H9 (cell line): ENCODE results near the gene TUBGCP6. TPM values are rescaled to one million over a fixed set of nuclear protein-coding genes. Genes with fewer than 3 reads are reported as not detected.

Experiments
- DNase-seq: peaks from one replicate; pipeline ENCODE4 v3.0.0-alpha.2; 2017
- H2AFZ ChIP-seq: one replicate; pipeline ENCODE4 v1.6.1; 2013; ENCODE audit warnings: mild to moderate bottlenecking, low read length, control low read depth, moderate library complexity
- H2AK5ac ChIP-seq: 2 replicates; pipeline ENCODE4 v1.6.1; 2013; ENCODE audit warnings: low read length, control low read depth, mixed read lengths; ENCODE audit not compliant: insufficient read length
- H2BK120ac ChIP-seq: one replicate; pipeline ENCODE4 v1.6.1; 2013; ENCODE audit warnings: low read depth, mild to moderate bottlenecking, low read length, control low read depth, inconsistent platforms; ENCODE audit not compliant: poor library complexity, severe bottlenecking
- H2BK12ac ChIP-seq: 2 replicates; pipeline ENCODE4 v1.6.1; 2013; ENCODE audit warnings: low read length, control low read depth, mixed read lengths, low read depth; ENCODE audit not compliant: insufficient read length
- H2BK15ac ChIP-seq: 2 replicates; pipeline ENCODE4 v1.6.1; 2013; ENCODE audit warnings: low read depth, low read length, control low read depth
- H2BK20ac ChIP-seq: one replicate; pipeline ENCODE4 v1.6.1; 2013; ENCODE audit warnings: low read depth, mild to moderate bottlenecking, low read length, control low read depth, inconsistent platforms; ENCODE audit not compliant: poor library complexity, severe bottlenecking
- H2BK5ac ChIP-seq: 2 replicates; pipeline ENCODE4 v1.6.1; 2013; ENCODE audit warnings: low read length, control low read depth, mixed read lengths; ENCODE audit not compliant: insufficient read length
- H3K14ac ChIP-seq: 2 replicates; pipeline ENCODE4 v1.6.1; 2013; ENCODE audit warnings: low read length, control low read depth; ENCODE audit not compliant: insufficient read depth
- H3K18ac ChIP-seq: 2 replicates; pipeline ENCODE4 v1.6.1; 2013; ENCODE audit warnings: low read depth, mild to moderate bottlenecking, mixed read lengths, low read length, control low read depth; ENCODE audit not compliant: insufficient read length
- H3K23ac ChIP-seq: 2 replicates; pipeline ENCODE4 v1.6.1; 2013; ENCODE audit warnings: low read length, control low read depth, mixed read lengths, low read depth; ENCODE audit not compliant: insufficient read length
- H3K23me2 ChIP-seq: 2 replicates; pipeline ENCODE4 v1.6.1; 2013; ENCODE audit warnings: low read depth, mild to moderate bottlenecking, mixed read lengths, low read length, control low read depth; ENCODE audit not compliant: insufficient read length, poor library complexity, severe bottlenecking
- H3K27ac ChIP-seq: 2 replicates; pipeline ENCODE4 v1.5.1; 2013; ENCODE audit warnings: low read length, control low read depth, mixed read lengths, low read depth; ENCODE audit not compliant: insufficient read length
- H3K27me3 ChIP-seq: 2 replicates; pipeline ENCODE4 v1.6.1; 2013; ENCODE audit warnings: low read length, control low read depth, inconsistent platforms; ENCODE audit not compliant: insufficient read depth
- H3K4ac ChIP-seq: 2 replicates; pipeline ENCODE4 v1.6.1; 2013; ENCODE audit warnings: low read depth, mild to moderate bottlenecking, control low read depth, inconsistent platforms, low read length, moderate library complexity
- H3K4me1 ChIP-seq: 2 replicates; pipeline ENCODE4 v1.6.1; 2013; ENCODE audit warnings: low read length, control low read depth, inconsistent platforms; ENCODE audit not compliant: insufficient read depth
- H3K4me2 ChIP-seq: 2 replicates; pipeline ENCODE4 v1.6.1; 2013; ENCODE audit warnings: low read length, control low read depth, mixed read lengths; ENCODE audit not compliant: insufficient read length, insufficient read depth
- H3K56ac ChIP-seq: 2 replicates; pipeline ENCODE4 v1.6.1; 2013; ENCODE audit warnings: low read depth, mild to moderate bottlenecking, mixed read lengths, low read length, control low read depth; ENCODE audit not compliant: insufficient read length
- H3K79me1 ChIP-seq: 2 replicates; pipeline ENCODE4 v1.6.1; 2013; ENCODE audit warnings: low read depth, mild to moderate bottlenecking, moderate library complexity, low read length, control low read depth, inconsistent platforms; ENCODE audit not compliant: insufficient read depth, poor library complexity, severe bottlenecking
- H3K79me2 ChIP-seq: 2 replicates; pipeline ENCODE4 v1.6.1; 2013; ENCODE audit warnings: low read length, control low read depth, inconsistent platforms; ENCODE audit not compliant: insufficient read depth
- H3K9ac ChIP-seq: 2 replicates; pipeline ENCODE4 v1.6.1; 2013; ENCODE audit warnings: low read length, control low read depth, mixed read lengths; ENCODE audit not compliant: insufficient read length; ENCODE audit errors: extremely low read depth
- H3K9me3 ChIP-seq: one replicate; pipeline ENCODE4 v1.6.1; 2013; ENCODE audit warnings: low read depth, low read length, inconsistent platforms; ENCODE audit not compliant: control insufficient read depth
- H3T11ph ChIP-seq: one replicate; pipeline ENCODE4 v1.6.1; 2013; ENCODE audit warnings: mild to moderate bottlenecking, low read length, control low read depth, inconsistent platforms
- H4K20me1 ChIP-seq: one replicate; pipeline ENCODE4 v1.6.1; 2013; ENCODE audit not compliant: control insufficient read depth, insufficient read length, insufficient read depth
- H4K5ac ChIP-seq: 2 replicates; pipeline ENCODE4 v1.6.1; 2013; ENCODE audit warnings: low read depth, mild to moderate bottlenecking, mixed read lengths, low read length, control low read depth; ENCODE audit not compliant: insufficient read length
- H4K8ac ChIP-seq: replicated peaks from 2 replicates; pipeline ENCODE4 v1.6.1; 2013; ENCODE audit warnings: low read length, control low read depth, mixed read lengths, low read depth; ENCODE audit not compliant: insufficient read length
- H4K91ac ChIP-seq: 2 replicates; pipeline ENCODE4 v1.6.1; 2013; ENCODE audit warnings: low read depth, mild to moderate bottlenecking, moderate library complexity, mixed read lengths, low read length, control low read depth; ENCODE audit not compliant: insufficient read length
- H3K27ac Mint-ChIP-seq, 3 experiments: 2 replicates in 2 of 3; 3 replicates in 1 of 3; pipeline ENCODE4 v1.8.0; 2020 to 2021; ENCODE audit warnings: mixed read lengths in 3 of 3, mild to moderate bottlenecking in 1 of 3, moderate library complexity in 1 of 3
- H3K27me3 Mint-ChIP-seq: 2 replicates; pipeline ENCODE4 v1.8.0; 2021; ENCODE audit warnings: low read depth, mild to moderate bottlenecking, moderate library complexity, mixed read lengths
- H3K36me3 Mint-ChIP-seq, 3 experiments: 2 replicates in 2 of 3; 3 replicates in 1 of 3; pipeline ENCODE4 v1.8.0; 2020 to 2021; ENCODE audit warnings: low read depth in 3 of 3, mixed read lengths in 3 of 3; ENCODE audit not compliant: insufficient read depth in 1 of 3
- H3K4me1 Mint-ChIP-seq, 2 experiments: 2 replicates each; pipeline ENCODE4 v1.8.0; 2020; ENCODE audit warnings: mixed read lengths in 2 of 2
- H3K4me3 Mint-ChIP-seq, 2 experiments: 2 replicates in 1 of 2; 3 replicates in 1 of 2; pipeline ENCODE4 v1.8.0; 2020 to 2021; ENCODE audit warnings: mild to moderate bottlenecking in 2 of 2, mixed read lengths in 2 of 2, moderate library complexity in 1 of 2
- H3K9me3 Mint-ChIP-seq, 2 experiments: 2 replicates in 1 of 2; 3 replicates in 1 of 2; pipeline ENCODE4 v1.8.0; 2020; ENCODE audit warnings: mild to moderate bottlenecking in 2 of 2, mixed read lengths in 2 of 2, moderate library complexity in 1 of 2
- CTCF ChIP-seq: fragments of 200-600 bp; sonication (generic); conservative IDR thresholded peaks from 3 replicates; pipeline ENCODE4 v1.8.0; 2021; ENCODE audit warnings: antibody characterized with exemption, mild to moderate bottlenecking
- WGBS: extraction: QIAGEN DNeasy Blood & Tissue Kit; methylation state at CpG from one replicate; pipeline ENCODE4 v1.1.7; 2013; ENCODE audit warnings: missing lambda C conversion rate, low lambda C conversion rate, mixed read lengths; ENCODE audit not compliant: insufficient read length; ENCODE audit errors: extremely low coverage; 5-methylcytosine and 5-hydroxymethylcytosine counted together
- total RNA-seq: library from RNA; stranded (reverse); gene quantifications from 2 replicates; pipeline ENCODE4 v1.2.1, GENCODE V29; 2021

TUBGCP6 gene
- total RNA-seq, 1 experiment from 2014 or later = 29.0 TPM

- no peak overlapping the region for H4K91ac ChIP-seq
- peaks cover 14% of the 10 kb centered on the region for H3K27me3 Mint-ChIP-seq
- H3K9ac ChIP-seq = no peak overlapping the region
- H2BK12ac ChIP-seq = no peak overlapping the region
- H3K27ac ChIP-seq = no peak overlapping the region
- H3K4ac ChIP-seq = no peak overlapping the region
- H2BK5ac ChIP-seq = no peak overlapping the region
- H4K20me1 ChIP-seq = no peaks in the 10 kb centered on the region
- H3K9me3 Mint-ChIP-seq = no peaks in the 10 kb centered on the region; a peak in 1 of 5 replicates
- no peak overlapping the region for H2BK20ac ChIP-seq
- no peak overlapping the region for H3K4me3 Mint-ChIP-seq
- H3K27ac Mint-ChIP-seq = no peak overlapping the region
- no peak for DNase-seq
- H3K4me1 ChIP-seq = no peaks in the 10 kb centered on the region
- H3K56ac ChIP-seq = no peak overlapping the region
- H2BK15ac ChIP-seq = no peak overlapping the region
- no peak overlapping the region for H3K18ac ChIP-seq
- no peak overlapping the region for H4K5ac ChIP-seq
- H3K23ac ChIP-seq = no peak overlapping the region
- WGBS = no CpG with 5 or more reads among the region's 12 CpGs
- H3K27me3 ChIP-seq = no peaks in the 10 kb centered on the region
- H3K23me2 ChIP-seq = peaks cover 13% of the 10 kb centered on the region
- H3K14ac ChIP-seq = no peak overlapping the region
- H3K79me1 ChIP-seq = no peaks in the 10 kb centered on the region
- no peak overlapping the region for H4K8ac ChIP-seq
- TF ChIP-seq CTCF = no peak
- no peak overlapping the region for H2AK5ac ChIP-seq
- no peaks in the 10 kb centered on the region for H3K9me3 ChIP-seq
- no peak overlapping the region for H3K4me2 ChIP-seq
- H3T11ph ChIP-seq = no peak overlapping the region
- H2AFZ ChIP-seq = no peak overlapping the region
- H3K79me2 ChIP-seq = no peaks in the 10 kb centered on the region
- peaks cover 0 to 3% (median 0%) of the 10 kb centered on the region in 3 experiments; a peak in 2 of 7 replicates for H3K36me3 Mint-ChIP-seq
- peaks cover 0 to 5% of the 10 kb centered on the region in 2 experiments; a peak in 1 of 4 replicates for H3K4me1 Mint-ChIP-seq
- no peak overlapping the region for H2BK120ac ChIP-seq
Measured at GRCh38 chr22:50256258-50256862, 11.5 kb upstream of the TUBGCP6 start.
